HCT116 (cell line): ENCODE measurements around the gene HMGB1. TPM values are rescaled to one million over a fixed set of nuclear protein-coding genes. Genes with fewer than 3 reads are reported as not detected.

Experiments
- ATAC-seq: fragments of 200-7000 bp; cut with Tn5 transposase; 2 replicates; pipeline ENCODE4 v1.9.1; 2020; ENCODE audit warnings: mild to moderate bottlenecking, moderate library complexity
- BruUV-seq: library from RNA; stranded (reverse); fragments of 400-500 nt; replicated peaks from 2 replicates; lab custom pipeline; 2021; lab: Mats Ljungman, UMichigan
- CTCF ChIA-PET: fragments of 300-600 bp; sonication (Branson Sonifier 250); formaldehyde crosslinking; loops from one replicate; lab custom pipeline; 2021; ENCODE audit warnings: antibody characterized with exemption; lab: Charles Lee
- POLR2A ChIA-PET: fragments of 300-600, 350-600 bp; sonication (Branson Sonifier 250); formaldehyde crosslinking; loops from one replicate; lab custom pipeline; 2021; ENCODE audit warnings: antibody characterized with exemption; lab: Charles Lee
- RAD21 ChIA-PET, 2 experiments: fragments of 300-600 bp; sonication (Branson Sonifier 250); formaldehyde crosslinking; loops; one replicate each; lab custom pipeline; 2023; ENCODE audit warnings: low total read pairs in 2 of 2; ENCODE audit not compliant: uncharacterized antibody in 2 of 2, unreplicated experiment in 2 of 2, low non-redundant PET in 1 of 2; lab: Charles Lee
- DNase-seq: peaks from one replicate; pipeline ENCODE4 v3.0.0-alpha.2; 2010; ENCODE audit warnings: low read depth, low spot score
- H2AFZ ChIP-seq: fragments of 200-600 bp; shearing (Covaris generic), sonication (generic); 2 replicates; pipeline ENCODE4 v1.6.1; 2017; ENCODE audit warnings: low read depth, mixed run types, mixed read lengths, antibody characterized with exemption, low read length; ENCODE audit not compliant: poor library complexity, severe bottlenecking
- H3K27ac ChIP-seq: 2 replicates; pipeline ENCODE4 v1.5.1; 2012; ENCODE audit warnings: low read depth, low read length
- H3K27me3 ChIP-seq: fragments of 200-600 bp; sonication (generic); 2 replicates; pipeline ENCODE4 v1.6.1; 2016; ENCODE audit warnings: mixed run types, low read length, mixed read lengths; ENCODE audit not compliant: insufficient read depth
- H3K36me3 ChIP-seq, 2 experiments: fragments of 200-500 bp in 1 of 2; fragments of 200-600 bp in 1 of 2; sonication (Bioruptor generic) in 1 of 2; sonication (generic) in 1 of 2; 2 replicates each; pipeline versions ENCODE4 v1.5.1 to v1.6.1; 2014 to 2016; ENCODE audit warnings: low read length in 2 of 2, inconsistent platforms in 1 of 2, mixed read lengths in 1 of 2, mixed run types in 1 of 2; ENCODE audit not compliant: insufficient read depth in 2 of 2, control insufficient read depth in 1 of 2
- H3K4me1 ChIP-seq, 2 experiments: fragments of 200-600 bp in 1 of 2; sonication (generic) in 1 of 2; 2 replicates each; pipeline versions ENCODE4 v1.5.1 to v1.6.1; 2012 to 2017; ENCODE audit warnings: low read length in 2 of 2, inconsistent platforms in 1 of 2, mild to moderate bottlenecking in 1 of 2, mixed read lengths in 1 of 2, mixed run types in 1 of 2, moderate library complexity in 1 of 2; ENCODE audit not compliant: insufficient read depth in 2 of 2, control insufficient read depth in 1 of 2
- H3K4me2 ChIP-seq: fragments of 200-600 bp; sonication (generic); 2 replicates; pipeline ENCODE4 v1.6.1; 2017; ENCODE audit warnings: mixed run types, low read length, mixed read lengths
- H3K4me3 ChIP-seq, 2 experiments: fragments of 200-600 bp in 1 of 2; sonication (generic) in 1 of 2; replicated peaks in 1 of 2; 2 replicates each; pipeline ENCODE4 v1.5.1; 2011 to 2016; ENCODE audit warnings: low read length in 2 of 2, control low read depth in 1 of 2, low read depth in 1 of 2, mild to moderate bottlenecking in 1 of 2, mixed read lengths in 1 of 2, mixed run types in 1 of 2
- H3K79me2 ChIP-seq: fragments of 200-600 bp; sonication (generic); 2 replicates; pipeline ENCODE4 v1.6.1; 2017; ENCODE audit warnings: mild to moderate bottlenecking, mixed run types, low read length, moderate library complexity, mixed read lengths; ENCODE audit not compliant: insufficient read depth
- H3K9ac ChIP-seq: fragments of 200-600 bp; sonication (generic); 2 replicates; pipeline ENCODE4 v1.6.1; 2016; ENCODE audit warnings: low read length, mixed read lengths
- H3K9me2 ChIP-seq: fragments of 200-600 bp; sonication (generic), shearing (Covaris generic); 2 replicates; pipeline ENCODE4 v1.6.1; 2017; ENCODE audit warnings: mixed run types, mild to moderate bottlenecking, moderate library complexity; ENCODE audit not compliant: insufficient read depth
- H3K9me3 ChIP-seq, 2 experiments: fragments of 200-500 bp in 1 of 2; fragments of 200-600 bp in 1 of 2; sonication (Bioruptor generic) in 1 of 2; sonication (generic) in 1 of 2; 2 replicates each; pipeline ENCODE4 v1.6.1; 2014 to 2017; ENCODE audit warnings: low read length in 2 of 2, mixed read lengths in 2 of 2, inconsistent platforms in 1 of 2, low read depth in 1 of 2, mild to moderate bottlenecking in 1 of 2, mixed run types in 1 of 2, moderate library complexity in 1 of 2; ENCODE audit not compliant: control insufficient read depth in 1 of 2, insufficient read depth in 1 of 2
- H4K20me1 ChIP-seq: fragments of 200-600 bp; sonication (generic), shearing (Covaris generic); 2 replicates; pipeline ENCODE4 v1.6.1; 2017; ENCODE audit warnings: mixed run types, mild to moderate bottlenecking, moderate library complexity; ENCODE audit not compliant: insufficient read depth
- CBX3 ChIP-seq: IDR thresholded peaks from 2 replicates; pipeline ENCODE4 v1.6.1; 2012; ENCODE audit warnings: low read depth
- EZH2 ChIP-seq: fragments of 200-600 bp; sonication (generic); IDR thresholded peaks from 2 replicates; pipeline ENCODE4 v1.6.1; 2017; ENCODE audit warnings: antibody characterized with exemption, mixed run types
- EZH2phosphoT487 ChIP-seq: fragments of 200-600 bp; IDR thresholded peaks from 2 replicates; pipeline ENCODE4 v1.6.1; 2018; ENCODE audit warnings: antibody characterized with exemption, borderline replicate concordance
- FOSL1 ChIP-seq: IDR thresholded peaks from 2 replicates; pipeline ENCODE4 v1.6.1; 2012; ENCODE audit warnings: low read depth
- JUND ChIP-seq: IDR thresholded peaks from 2 replicates; pipeline ENCODE4 v1.6.1; 2012
- POLR2A ChIP-seq: IDR thresholded peaks from 2 replicates; pipeline ENCODE4 v1.7.0; 2011; ENCODE audit warnings: borderline replicate concordance; ENCODE audit not compliant: insufficient read depth, insufficient read length; ENCODE audit errors: extremely low read depth
- POLR2AphosphoS5 ChIP-seq: IDR thresholded peaks from 2 replicates; pipeline ENCODE4 v1.6.1; 2011; ENCODE audit warnings: mild to moderate bottlenecking, low read depth, low read length, moderate library complexity
- RAD21 ChIP-seq: IDR thresholded peaks from 2 replicates; pipeline ENCODE4 v1.6.1; 2012; ENCODE audit warnings: low read depth, mild to moderate bottlenecking
- SP1 ChIP-seq: IDR thresholded peaks from 2 replicates; pipeline ENCODE4 v1.6.1; 2012; ENCODE audit warnings: low read depth
- SRF ChIP-seq: IDR thresholded peaks from 2 replicates; pipeline ENCODE4 v1.6.1; 2012; ENCODE audit warnings: low read depth
- TCF7L2 ChIP-seq: IDR thresholded peaks from 2 replicates; pipeline ENCODE4 v1.7.0; 2011; ENCODE audit warnings: borderline replicate concordance, inconsistent platforms; ENCODE audit not compliant: insufficient read depth, insufficient read length; ENCODE audit errors: extremely low read depth
- YY1 ChIP-seq: IDR thresholded peaks from 2 replicates; pipeline ENCODE4 v1.6.1; 2011; ENCODE audit warnings: low read length, low read depth, moderate library complexity, mild to moderate bottlenecking; ENCODE audit not compliant: insufficient replicate concordance; ENCODE audit errors: extremely low read depth
- ZFX ChIP-seq: fragments of 450-650 bp; IDR thresholded peaks from 2 replicates; pipeline ENCODE4 v1.6.1; 2017
- ZNF274 ChIP-seq: fragments of 200-500 bp; sonication (Bioruptor generic); IDR thresholded peaks from 2 replicates; pipeline ENCODE4 v1.6.1; 2014; ENCODE audit warnings: mild to moderate bottlenecking, low read depth, low read length, inconsistent platforms
- intact Hi-C: fragments of 100-400 bp; cut with micrococcal nuclease; formaldehyde crosslinking; loops from 2 replicates; pipeline ENCODE4 v1.10.0; 2022
- total RNA-seq: library from RNA; stranded (reverse); gene quantifications from one replicate; pipeline ENCODE4 v1.2.1, GENCODE V29; 2021; ENCODE audit not compliant: unreplicated experiment
- TF ChIP-seq, protein P1 (sequence below): IDR thresholded peaks from 2 replicates; pipeline ENCODE4 v1.6.1; 2012; ENCODE audit warnings: low read depth
- TF ChIP-seq, protein P2 (sequence below): IDR thresholded peaks from 2 replicates; pipeline ENCODE4 v1.6.1; 2011; ENCODE audit warnings: mild to moderate bottlenecking, low read length, moderate library complexity; ENCODE audit not compliant: insufficient replicate concordance; ENCODE audit errors: extremely low read depth
- TF ChIP-seq, protein P3 (sequence below): IDR thresholded peaks from 2 replicates; pipeline ENCODE4 v1.6.1; 2012
- TF ChIP-seq, protein P4 (sequence below), 3 experiments: fragments of 200-600 bp in 1 of 3; sonication (generic) in 1 of 3; IDR thresholded peaks in 2 of 3; conservative IDR thresholded peaks in 1 of 3; 2 replicates each; pipeline ENCODE4 v1.5.1; 2012 to 2017; ENCODE audit warnings: low read depth in 2 of 3, low read length in 2 of 3, antibody characterized with exemption in 1 of 3, borderline replicate concordance in 1 of 3, control low read depth in 1 of 3, mild to moderate bottlenecking in 1 of 3, mixed read lengths in 1 of 3, mixed run types in 1 of 3, moderate library complexity in 1 of 3; ENCODE audit not compliant: insufficient read depth in 1 of 3
- TF ChIP-seq, protein P5 (sequence below): IDR thresholded peaks from 2 replicates; pipeline ENCODE4 v1.6.1; 2012

Gene HMGB1
- total RNA-seq, 1 experiment from 2014 or later = 678 TPM

DNA sequence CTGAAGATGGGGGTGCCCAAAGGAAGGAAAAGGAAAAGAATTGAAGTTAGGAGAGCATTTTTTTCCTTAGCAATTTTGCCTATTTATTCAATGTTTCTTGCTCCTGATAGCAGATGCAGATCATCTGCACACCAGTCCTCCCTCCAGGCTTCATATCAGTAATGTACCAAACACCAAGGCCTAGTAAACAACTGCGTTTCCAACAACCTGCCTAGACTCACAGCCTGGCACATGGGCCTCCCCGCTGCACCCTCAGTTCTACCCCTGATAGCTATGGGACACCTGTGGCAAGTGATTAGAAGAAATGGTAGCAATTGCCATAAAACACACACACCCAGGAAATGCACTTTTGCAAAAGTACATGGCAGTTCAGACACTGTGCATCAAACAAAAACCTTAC is 30.4 kb upstream of the HMGB1 start:
- H3K9me3 ChIP-seq = no peaks in the 10 kb centered on the region
- H4K20me1 ChIP-seq = no peaks in the 10 kb centered on the region
- no peak overlapping the region for H2AFZ ChIP-seq
- H3K4me1 ChIP-seq = no peaks in the 10 kb centered on the region
- no peaks in the 10 kb centered on the region for H3K9me2 ChIP-seq
- H3K4me3 ChIP-seq = no peak overlapping the region
- no peak overlapping the region for H3K27ac ChIP-seq
- no peaks in the 10 kb centered on the region for H3K79me2 ChIP-seq
- TF ChIP-seq JUND (no peak), ZNF274 (no peak), TCF7L2 (no peak), EZH2phosphoT487 (no peak), POLR2A (no peak), YY1 (no peak), CBX3 (no peak), EZH2 (no peak), ZFX (no peak), POLR2AphosphoS5 (no peak), FOSL1 (no peak), RAD21 (no peak), SRF (no peak), SP1 (no peak)
- TF ChIP-seq, protein P1, sequence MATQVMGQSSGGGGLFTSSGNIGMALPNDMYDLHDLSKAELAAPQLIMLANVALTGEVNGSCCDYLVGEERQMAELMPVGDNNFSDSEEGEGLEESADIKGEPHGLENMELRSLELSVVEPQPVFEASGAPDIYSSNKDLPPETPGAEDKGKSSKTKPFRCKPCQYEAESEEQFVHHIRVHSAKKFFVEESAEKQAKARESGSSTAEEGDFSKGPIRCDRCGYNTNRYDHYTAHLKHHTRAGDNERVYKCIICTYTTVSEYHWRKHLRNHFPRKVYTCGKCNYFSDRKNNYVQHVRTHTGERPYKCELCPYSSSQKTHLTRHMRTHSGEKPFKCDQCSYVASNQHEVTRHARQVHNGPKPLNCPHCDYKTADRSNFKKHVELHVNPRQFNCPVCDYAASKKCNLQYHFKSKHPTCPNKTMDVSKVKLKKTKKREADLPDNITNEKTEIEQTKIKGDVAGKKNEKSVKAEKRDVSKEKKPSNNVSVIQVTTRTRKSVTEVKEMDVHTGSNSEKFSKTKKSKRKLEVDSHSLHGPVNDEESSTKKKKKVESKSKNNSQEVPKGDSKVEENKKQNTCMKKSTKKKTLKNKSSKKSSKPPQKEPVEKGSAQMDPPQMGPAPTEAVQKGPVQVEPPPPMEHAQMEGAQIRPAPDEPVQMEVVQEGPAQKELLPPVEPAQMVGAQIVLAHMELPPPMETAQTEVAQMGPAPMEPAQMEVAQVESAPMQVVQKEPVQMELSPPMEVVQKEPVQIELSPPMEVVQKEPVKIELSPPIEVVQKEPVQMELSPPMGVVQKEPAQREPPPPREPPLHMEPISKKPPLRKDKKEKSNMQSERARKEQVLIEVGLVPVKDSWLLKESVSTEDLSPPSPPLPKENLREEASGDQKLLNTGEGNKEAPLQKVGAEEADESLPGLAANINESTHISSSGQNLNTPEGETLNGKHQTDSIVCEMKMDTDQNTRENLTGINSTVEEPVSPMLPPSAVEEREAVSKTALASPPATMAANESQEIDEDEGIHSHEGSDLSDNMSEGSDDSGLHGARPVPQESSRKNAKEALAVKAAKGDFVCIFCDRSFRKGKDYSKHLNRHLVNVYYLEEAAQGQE = no peak
- TF ChIP-seq, protein P2, sequence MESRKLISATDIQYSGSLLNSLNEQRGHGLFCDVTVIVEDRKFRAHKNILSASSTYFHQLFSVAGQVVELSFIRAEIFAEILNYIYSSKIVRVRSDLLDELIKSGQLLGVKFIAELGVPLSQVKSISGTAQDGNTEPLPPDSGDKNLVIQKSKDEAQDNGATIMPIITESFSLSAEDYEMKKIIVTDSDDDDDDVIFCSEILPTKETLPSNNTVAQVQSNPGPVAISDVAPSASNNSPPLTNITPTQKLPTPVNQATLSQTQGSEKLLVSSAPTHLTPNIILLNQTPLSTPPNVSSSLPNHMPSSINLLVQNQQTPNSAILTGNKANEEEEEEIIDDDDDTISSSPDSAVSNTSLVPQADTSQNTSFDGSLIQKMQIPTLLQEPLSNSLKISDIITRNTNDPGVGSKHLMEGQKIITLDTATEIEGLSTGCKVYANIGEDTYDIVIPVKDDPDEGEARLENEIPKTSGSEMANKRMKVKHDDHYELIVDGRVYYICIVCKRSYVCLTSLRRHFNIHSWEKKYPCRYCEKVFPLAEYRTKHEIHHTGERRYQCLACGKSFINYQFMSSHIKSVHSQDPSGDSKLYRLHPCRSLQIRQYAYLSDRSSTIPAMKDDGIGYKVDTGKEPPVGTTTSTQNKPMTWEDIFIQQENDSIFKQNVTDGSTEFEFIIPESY = no peak
- TF ChIP-seq, protein P3, sequence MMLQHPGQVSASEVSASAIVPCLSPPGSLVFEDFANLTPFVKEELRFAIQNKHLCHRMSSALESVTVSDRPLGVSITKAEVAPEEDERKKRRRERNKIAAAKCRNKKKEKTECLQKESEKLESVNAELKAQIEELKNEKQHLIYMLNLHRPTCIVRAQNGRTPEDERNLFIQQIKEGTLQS = no peak
- TF ChIP-seq, protein P4, sequence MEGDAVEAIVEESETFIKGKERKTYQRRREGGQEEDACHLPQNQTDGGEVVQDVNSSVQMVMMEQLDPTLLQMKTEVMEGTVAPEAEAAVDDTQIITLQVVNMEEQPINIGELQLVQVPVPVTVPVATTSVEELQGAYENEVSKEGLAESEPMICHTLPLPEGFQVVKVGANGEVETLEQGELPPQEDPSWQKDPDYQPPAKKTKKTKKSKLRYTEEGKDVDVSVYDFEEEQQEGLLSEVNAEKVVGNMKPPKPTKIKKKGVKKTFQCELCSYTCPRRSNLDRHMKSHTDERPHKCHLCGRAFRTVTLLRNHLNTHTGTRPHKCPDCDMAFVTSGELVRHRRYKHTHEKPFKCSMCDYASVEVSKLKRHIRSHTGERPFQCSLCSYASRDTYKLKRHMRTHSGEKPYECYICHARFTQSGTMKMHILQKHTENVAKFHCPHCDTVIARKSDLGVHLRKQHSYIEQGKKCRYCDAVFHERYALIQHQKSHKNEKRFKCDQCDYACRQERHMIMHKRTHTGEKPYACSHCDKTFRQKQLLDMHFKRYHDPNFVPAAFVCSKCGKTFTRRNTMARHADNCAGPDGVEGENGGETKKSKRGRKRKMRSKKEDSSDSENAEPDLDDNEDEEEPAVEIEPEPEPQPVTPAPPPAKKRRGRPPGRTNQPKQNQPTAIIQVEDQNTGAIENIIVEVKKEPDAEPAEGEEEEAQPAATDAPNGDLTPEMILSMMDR (IDR thresholded peaks at IDR 0.05 in 2 of 3, conservative IDR thresholded peaks at IDR 0.05 in 1 of 3; ENCODE audit: borderline replicate concordance in 1 of 3, insufficient read depth in 1 of 3, low read depth in 2 of 3, low read length in 2 of 3) = no peak
- TF ChIP-seq, protein P5, sequence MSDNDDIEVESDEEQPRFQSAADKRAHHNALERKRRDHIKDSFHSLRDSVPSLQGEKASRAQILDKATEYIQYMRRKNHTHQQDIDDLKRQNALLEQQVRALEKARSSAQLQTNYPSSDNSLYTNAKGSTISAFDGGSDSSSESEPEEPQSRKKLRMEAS = no peak
- no peak for ATAC-seq
- POLR2A ChIA-PET = no interaction called here
- RAD21 ChIA-PET = no interaction called here
- no peak overlapping the region for H3K4me2 ChIP-seq
- no peaks in the 10 kb centered on the region for H3K27me3 ChIP-seq
- CTCF ChIA-PET = no interaction called here
- BruUV-seq = no TSS peak
- no peaks in the 10 kb centered on the region for H3K36me3 ChIP-seq
- no peak overlapping the region for H3K9ac ChIP-seq
- intact Hi-C loops = no loop called here
- no peak for DNase-seq
